HG02884 (cell line): ENCODE results near the gene RIMS4.

Experiments used
- ATAC-seq: cut with Tn5 transposase; IDR thresholded peaks from one replicate; pipeline ENCODE4 v1.9.1; 2021; ENCODE audit warnings: mild to moderate bottlenecking, moderate library complexity; ENCODE audit not compliant: unreplicated experiment

Gene RIMS4

GRCh38 chr20:44796758-44797457 lies 13.4 kb downstream of the RIMS4 start:
- no peak for ATAC-seq

- no peak for ATAC-seq
Observed at GRCh38 chr20:44796311-44796710, 14.0 kb downstream of the RIMS4 start.

DNA sequence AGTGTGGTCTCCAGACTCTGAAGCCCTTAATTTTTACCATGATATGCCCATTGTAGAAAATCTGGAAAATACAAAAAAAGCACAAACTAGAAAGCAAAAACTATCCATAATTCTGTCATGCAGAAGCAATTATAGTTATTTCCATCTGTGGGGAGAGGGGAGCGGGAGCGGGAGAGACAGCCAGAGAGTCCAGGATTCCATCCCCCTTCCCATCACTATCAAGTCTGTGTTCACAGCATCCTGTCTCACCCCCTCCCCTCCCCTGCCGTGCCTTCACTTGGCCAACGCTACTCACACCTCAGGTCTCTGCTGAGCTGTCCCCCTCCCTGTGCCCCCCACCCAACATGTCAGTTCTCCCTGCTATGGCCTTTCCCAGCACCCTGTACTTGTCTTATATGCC lies 14.5 kb downstream of the RIMS4 start:
- no peak for ATAC-seq

GRCh38 chr20:44792796-44793195 lies 17.6 kb downstream of the RIMS4 start:
- no peak for ATAC-seq

DNA sequence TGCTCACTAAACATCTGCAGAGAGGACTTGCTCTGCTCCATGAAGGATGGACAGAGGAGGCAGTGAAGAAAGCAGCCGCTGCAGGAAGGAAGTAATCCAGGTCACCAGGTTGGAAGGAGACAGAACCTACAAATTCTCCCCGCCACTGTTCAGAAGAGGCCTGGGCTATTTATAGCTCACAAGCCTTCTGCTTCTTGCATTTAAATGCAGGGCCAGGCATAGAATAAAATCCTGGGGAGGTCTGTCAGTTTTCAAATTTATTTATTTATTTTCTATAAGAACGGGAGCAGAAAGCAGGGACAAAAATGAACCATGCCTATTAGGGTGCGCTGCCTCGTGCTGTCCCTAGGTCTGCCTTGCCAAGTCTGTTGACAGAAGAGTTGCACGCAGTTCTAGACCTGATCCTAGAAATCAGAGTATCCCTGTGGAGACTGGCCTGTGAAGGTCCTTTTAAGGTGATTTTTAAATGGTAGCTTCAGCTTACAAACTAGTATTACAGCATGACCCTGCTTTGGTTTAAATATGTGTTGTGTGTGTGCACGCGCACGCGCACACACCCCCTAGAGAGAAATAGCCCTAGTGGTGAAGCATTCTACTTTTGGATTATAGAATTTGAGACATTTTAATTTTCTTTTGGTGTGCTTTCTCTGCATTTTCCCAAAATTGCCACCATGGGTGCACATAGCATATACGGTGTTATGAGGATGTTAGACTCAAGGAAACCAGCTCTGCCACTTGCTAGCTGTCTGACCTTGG lies 19.5 kb downstream of the RIMS4 start:
- no peak for ATAC-seq

DNA sequence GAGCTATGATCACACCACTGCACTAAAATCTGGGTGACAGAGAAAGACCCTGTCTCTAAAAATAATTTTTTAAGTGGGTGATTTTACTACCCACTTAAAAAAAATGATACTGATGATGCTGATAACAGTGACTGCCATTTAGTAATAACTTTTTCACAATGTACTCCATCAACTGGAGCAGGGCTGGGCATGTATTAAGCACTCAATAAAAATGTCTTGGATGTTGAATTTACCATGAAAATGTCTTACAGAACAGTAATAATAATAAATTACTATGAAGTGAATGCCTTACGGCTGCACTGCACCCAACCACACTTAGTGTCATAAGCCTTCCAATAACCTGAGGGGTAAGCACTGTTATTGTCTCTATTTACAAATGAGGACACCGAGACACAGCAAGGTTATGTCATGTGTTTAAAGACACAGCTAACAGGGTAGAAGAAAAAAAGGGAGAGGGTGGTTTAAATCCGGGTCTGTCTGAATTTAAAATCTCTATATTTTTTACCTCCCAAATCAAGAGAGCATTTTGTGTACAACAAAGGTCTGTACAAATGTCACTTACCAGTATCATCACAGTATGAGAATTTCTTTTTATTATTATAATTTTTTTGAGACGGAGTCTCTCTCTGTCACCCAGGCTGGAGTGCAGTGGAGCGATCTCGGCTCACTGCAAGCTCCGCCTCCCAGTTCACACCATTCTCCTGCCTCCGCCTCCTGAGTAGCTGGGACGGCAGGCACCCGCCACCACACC lies 21.5 kb downstream of the RIMS4 start:
- ATAC-seq = no peak

- no peak for ATAC-seq
Observed at GRCh38 chr20:44787299-44787698, 23.0 kb downstream of the RIMS4 start.

DNA sequence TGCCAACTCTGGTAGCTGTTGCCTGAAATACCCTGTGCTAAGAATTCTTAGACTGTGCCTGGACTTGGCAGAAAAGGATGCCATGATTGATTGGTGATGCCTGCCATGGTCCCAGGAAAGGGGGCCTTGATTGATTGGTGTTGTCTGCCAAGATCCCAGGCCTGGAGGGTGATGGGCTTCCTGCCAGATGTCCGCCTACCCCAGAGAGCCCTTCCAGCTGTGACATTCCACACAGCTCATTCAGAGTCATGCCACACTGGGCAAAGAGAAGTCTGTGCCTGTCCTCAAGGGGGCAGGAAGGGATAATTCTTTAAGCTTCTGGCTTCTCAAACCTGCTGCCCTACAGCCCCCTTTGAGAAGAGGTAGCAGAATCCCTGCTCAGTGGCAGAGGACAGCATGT lies 24.6 kb downstream of the RIMS4 start:
- ATAC-seq = no peak

GRCh38 chr20:44784688-44785087 lies 25.7 kb downstream of the RIMS4 start:
- ATAC-seq = no peak

- no peak for ATAC-seq
Observed at GRCh38 chr20:44781791-44782190, 28.6 kb downstream of the RIMS4 start.

DNA sequence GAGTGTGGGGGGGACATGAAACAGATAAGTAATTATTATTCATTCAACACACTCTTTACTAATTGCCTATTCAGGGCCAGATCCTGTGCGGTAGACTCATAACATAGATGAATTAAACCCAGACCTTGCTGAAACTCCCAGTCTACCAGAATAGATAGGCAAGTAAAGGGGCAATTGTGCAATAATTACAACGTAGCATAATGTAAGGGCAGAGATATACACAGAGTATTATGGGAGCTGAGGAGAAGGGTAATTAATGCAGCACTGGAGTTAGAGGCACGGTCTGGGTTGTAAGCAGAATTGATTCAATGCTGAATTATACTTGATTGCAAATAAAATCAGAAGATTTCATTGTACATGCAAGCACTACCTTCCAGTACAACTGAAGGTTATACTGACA lies 29.2 kb downstream of the RIMS4 start:
- no peak for ATAC-seq

- ATAC-seq = no peak
Observed at GRCh38 chr20:44780226-44780625, 30.1 kb downstream of the RIMS4 start.

DNA sequence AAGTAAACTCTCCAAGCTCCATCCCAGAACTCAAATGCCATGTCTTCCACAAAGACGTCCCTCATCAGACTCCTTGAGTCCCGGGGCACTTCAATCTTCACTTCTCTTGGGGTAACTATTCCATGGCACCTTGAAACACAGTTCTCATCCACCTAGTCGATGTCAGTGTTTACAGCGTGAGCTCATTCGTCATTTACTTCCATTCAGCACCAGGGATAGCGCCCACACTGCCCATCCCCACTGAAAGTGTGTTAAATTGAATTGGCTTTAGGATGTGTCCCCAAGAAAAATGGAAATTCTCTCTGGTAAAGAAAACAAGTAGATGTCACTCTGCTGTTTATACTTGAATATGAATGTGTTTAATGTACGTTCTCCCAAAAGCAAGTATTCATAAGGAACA lies 33.4 kb downstream of the RIMS4 start:
- no peak for ATAC-seq

- no peak for ATAC-seq
Observed at GRCh38 chr20:44773070-44773829, 37.1 kb downstream of the RIMS4 start.

DNA sequence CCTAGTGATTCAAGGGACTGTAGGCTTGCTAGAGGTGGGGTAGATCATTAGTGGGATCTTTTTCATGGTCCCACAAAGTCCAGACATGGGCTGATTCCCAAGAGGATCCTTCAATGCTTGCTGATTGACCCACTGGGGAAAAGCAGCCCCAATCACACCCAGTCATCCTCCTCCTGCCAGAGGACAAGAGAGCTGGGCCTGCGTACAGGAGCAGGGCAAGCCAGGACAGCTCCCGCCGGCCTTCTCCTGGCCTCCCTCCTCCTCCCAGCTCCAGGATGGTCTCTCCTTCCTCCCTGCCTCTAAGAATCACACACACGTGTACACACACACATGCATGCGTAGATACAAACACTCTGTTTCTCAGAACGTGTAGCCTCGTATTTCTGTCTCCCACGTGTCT lies 37.7 kb downstream of the RIMS4 start:
- ATAC-seq = no peak

- no peak for ATAC-seq
Observed at GRCh38 chr20:44771172-44771535, 39.2 kb downstream of the RIMS4 start.

- ATAC-seq = no peak
Observed at GRCh38 chr20:44770484-44771171, 39.7 kb downstream of the RIMS4 start.

DNA sequence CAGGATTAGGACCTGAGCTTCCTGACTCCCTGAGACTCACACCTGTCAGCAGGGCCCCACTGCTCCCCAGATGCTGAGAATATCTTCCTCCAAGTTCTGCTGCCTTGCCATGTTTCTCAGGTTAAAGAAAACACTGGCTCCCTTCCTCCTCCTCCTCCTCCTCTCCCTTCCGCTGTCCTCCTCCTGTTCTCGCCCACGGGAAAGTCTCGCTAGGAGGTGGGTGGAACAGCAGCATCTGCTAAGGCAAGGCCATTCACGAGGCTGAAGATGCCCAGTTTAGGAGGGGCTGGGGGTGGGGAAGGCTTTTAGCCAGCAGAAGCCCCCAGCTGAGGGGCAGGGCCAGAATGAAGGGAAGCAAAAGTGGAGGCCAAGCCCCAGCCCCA lies 40.9 kb downstream of the RIMS4 start:
- ATAC-seq = no peak

- no peak for ATAC-seq
Observed at GRCh38 chr20:44768854-44769480, 41.4 kb downstream of the RIMS4 start.

DNA sequence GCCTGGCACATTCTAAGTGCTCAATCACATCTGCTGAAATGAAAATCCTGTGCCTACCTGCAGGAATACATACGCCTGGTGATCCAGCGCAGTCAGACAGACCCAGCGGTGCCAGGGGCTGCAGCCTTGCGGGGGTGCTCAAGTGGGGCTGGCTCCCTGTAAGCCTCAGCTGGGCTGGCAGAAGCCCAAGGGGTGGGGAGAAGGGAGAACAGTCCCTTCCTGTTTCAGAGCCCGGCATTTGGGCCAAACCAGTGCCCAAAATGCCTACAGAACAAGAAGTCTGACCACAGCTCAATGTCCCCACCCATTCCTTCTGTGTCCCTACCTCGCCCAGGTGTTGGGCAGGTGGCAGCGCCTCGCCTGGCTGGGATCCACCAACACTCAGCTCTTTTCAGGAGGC lies 42.1 kb downstream of the RIMS4 start:
- no peak for ATAC-seq
